Neural cell (in vitro differentiated cells): ENCODE results near the gene IL10RB. TPM values are rescaled to one million over a fixed set of nuclear protein-coding genes. Genes with fewer than 3 reads are reported as not detected.

Source experiments
- H2AFZ ChIP-seq: fragments of 200-600, 300-800 bp; sonication (generic), shearing (Covaris generic); 2 replicates; pipeline ENCODE4 v1.6.0; 2014; ENCODE audit warnings: low read depth, mild to moderate bottlenecking, antibody characterized with exemption, low read length, moderate library complexity
- H3F3A ChIP-seq: fragments of 200-600 bp; shearing (Covaris generic); 2 replicates; pipeline ENCODE4 v1.6.1; 2016; ENCODE audit warnings: mild to moderate bottlenecking, moderate library complexity, mixed read lengths, antibody characterized with exemption, low read length; ENCODE audit not compliant: insufficient read depth, poor library complexity, severe bottlenecking
- H3K27ac ChIP-seq: fragments of 200-600, 300-800 bp; sonication (generic), shearing (Covaris generic); 2 replicates; pipeline ENCODE4 v1.5.1; 2014; ENCODE audit warnings: mild to moderate bottlenecking, low read length, moderate library complexity
- H3K27me3 ChIP-seq: fragments of 300-800, 200-600 bp; sonication (generic), shearing (Covaris generic); 2 replicates; pipeline ENCODE4 v1.6.0; 2014; ENCODE audit warnings: mild to moderate bottlenecking, low read depth, low read length, moderate library complexity; ENCODE audit not compliant: insufficient read depth
- H3K36me3 ChIP-seq: fragments of 300-800, 200-600 bp; sonication (generic), shearing (Covaris generic); 2 replicates; pipeline ENCODE4 v1.5.1; 2014; ENCODE audit warnings: mild to moderate bottlenecking, antibody characterized with exemption, low read length, moderate library complexity; ENCODE audit not compliant: insufficient read depth
- H3K4me2 ChIP-seq: fragments of 300-800, 200-600 bp; sonication (generic), shearing (Covaris generic); 2 replicates; pipeline ENCODE4 v1.6.0; 2014; ENCODE audit warnings: mild to moderate bottlenecking, low read length
- H3K4me3 ChIP-seq: fragments of 300-800, 200-600 bp; sonication (generic), shearing (Covaris generic); 2 replicates; pipeline ENCODE4 v1.5.1; 2014; ENCODE audit warnings: mild to moderate bottlenecking, low read length, moderate library complexity
- H3K79me2 ChIP-seq: fragments of 200-600 bp; shearing (Covaris generic); replicated peaks from 2 replicates; pipeline ENCODE4 v1.6.0; 2014; ENCODE audit warnings: mild to moderate bottlenecking, low read length, moderate library complexity; ENCODE audit not compliant: insufficient read depth
- H3K9ac ChIP-seq: fragments of 300-800, 200-600 bp; sonication (generic), shearing (Covaris generic); 2 replicates; pipeline ENCODE4 v1.6.1; 2016; ENCODE audit warnings: mild to moderate bottlenecking, low read length, mixed read lengths
- H3K9me2 ChIP-seq: fragments of 200-600 bp; shearing (Covaris generic); 2 replicates; pipeline ENCODE4 v1.6.1; 2016; ENCODE audit warnings: mild to moderate bottlenecking, low read length, mixed read lengths; ENCODE audit not compliant: insufficient read depth
- H3K9me3 ChIP-seq: fragments of 200-600, 300-800 bp; sonication (generic), shearing (Covaris generic); 2 replicates; pipeline ENCODE4 v1.6.1; 2016; ENCODE audit warnings: mild to moderate bottlenecking, mixed run types, low read length, moderate library complexity, mixed read lengths
- H4K20me1 ChIP-seq: fragments of 200-600 bp; shearing (Covaris generic); 2 replicates; pipeline ENCODE4 v1.6.1; 2016; ENCODE audit warnings: mild to moderate bottlenecking, mixed run types; ENCODE audit not compliant: insufficient read depth
- EP300 ChIP-seq: fragments of 450-650 bp; conservative IDR thresholded peaks from 2 replicates; pipeline ENCODE4 v1.6.1; 2014; ENCODE audit warnings: antibody characterized with exemption, mild to moderate bottlenecking, moderate library complexity; ENCODE audit not compliant: poor library complexity, severe bottlenecking
- EZH2 ChIP-seq: fragments of 200-600, 300-800 bp; shearing (Covaris generic), sonication (generic); IDR thresholded peaks from 2 replicates; pipeline ENCODE4 v1.6.1; 2014; ENCODE audit warnings: antibody characterized with exemption, low read length, borderline replicate concordance, mild to moderate bottlenecking; ENCODE audit not compliant: insufficient read depth, poor library complexity, severe bottlenecking
- MXI1 ChIP-seq: fragments of 450-650 bp; conservative IDR thresholded peaks from 2 replicates; pipeline ENCODE4 v1.6.1; 2014; ENCODE audit warnings: antibody characterized with exemption, mild to moderate bottlenecking; ENCODE audit not compliant: poor library complexity, severe bottlenecking
- POLR2AphosphoS5 ChIP-seq: IDR thresholded peaks from 2 replicates; pipeline ENCODE4 v1.6.1; 2012
- RAD21 ChIP-seq: fragments of 450-650 bp; conservative IDR thresholded peaks from 2 replicates; pipeline ENCODE4 v1.6.1; 2014; ENCODE audit warnings: antibody characterized with exemption, mild to moderate bottlenecking, moderate library complexity
- SMC3 ChIP-seq: fragments of 450-650 bp; conservative IDR thresholded peaks from 2 replicates; pipeline ENCODE4 v1.6.1; 2014; ENCODE audit warnings: antibody characterized with exemption, mild to moderate bottlenecking, moderate library complexity; ENCODE audit not compliant: poor library complexity
- TAF1 ChIP-seq: IDR thresholded peaks from 2 replicates; pipeline ENCODE4 v1.6.1; 2012; ENCODE audit warnings: low read depth
- polyA plus RNA-seq: library from polyadenylated mRNA; depleted of rRNA; stranded (reverse); fragments of >200 nt; gene quantifications from 2 replicates; pipeline ENCODE4 v1.2.3, GENCODE V29; 2014
- TF ChIP-seq, protein P1 (sequence below): fragments of 450-650 bp; IDR thresholded peaks from 2 replicates; pipeline ENCODE4 v1.5.1; 2014; ENCODE audit warnings: antibody characterized with exemption, mild to moderate bottlenecking, moderate library complexity; ENCODE audit not compliant: poor library complexity, severe bottlenecking
- TF ChIP-seq, protein P2 (sequence below): IDR thresholded peaks from 2 replicates; pipeline ENCODE4 v1.6.1; 2012; ENCODE audit warnings: borderline replicate concordance

The IL10RB gene
- polyA plus RNA-seq, 1 donor from 2014 or later, result 6.0 TPM

GRCh38 chr21:33308586-33309490 is 42.7 kb downstream of the IL10RB start:
- H3K27me3 ChIP-seq, result no peaks in the 10 kb centered on the region
- H3K4me2 ChIP-seq, result no peak overlapping the region
- no peaks in the 10 kb centered on the region for H3K9me2 ChIP-seq
- H3K27ac ChIP-seq, result no peak overlapping the region
- no peaks in the 10 kb centered on the region for H3F3A ChIP-seq
- H3K9me3 ChIP-seq, result no peaks in the 10 kb centered on the region
- no peak overlapping the region for H3K4me3 ChIP-seq
- no peaks in the 10 kb centered on the region for H3K36me3 ChIP-seq
- H2AFZ ChIP-seq, result no peak overlapping the region
- H3K79me2 ChIP-seq, result no peaks in the 10 kb centered on the region
- no peaks in the 10 kb centered on the region for H4K20me1 ChIP-seq
- TF ChIP-seq SMC3 (no peak), MXI1 (no peak), POLR2AphosphoS5 (no peak), EP300 (no peak), EZH2 (no peak), TAF1 (no peak), RAD21 (no peak)
- TF ChIP-seq, protein P1, sequence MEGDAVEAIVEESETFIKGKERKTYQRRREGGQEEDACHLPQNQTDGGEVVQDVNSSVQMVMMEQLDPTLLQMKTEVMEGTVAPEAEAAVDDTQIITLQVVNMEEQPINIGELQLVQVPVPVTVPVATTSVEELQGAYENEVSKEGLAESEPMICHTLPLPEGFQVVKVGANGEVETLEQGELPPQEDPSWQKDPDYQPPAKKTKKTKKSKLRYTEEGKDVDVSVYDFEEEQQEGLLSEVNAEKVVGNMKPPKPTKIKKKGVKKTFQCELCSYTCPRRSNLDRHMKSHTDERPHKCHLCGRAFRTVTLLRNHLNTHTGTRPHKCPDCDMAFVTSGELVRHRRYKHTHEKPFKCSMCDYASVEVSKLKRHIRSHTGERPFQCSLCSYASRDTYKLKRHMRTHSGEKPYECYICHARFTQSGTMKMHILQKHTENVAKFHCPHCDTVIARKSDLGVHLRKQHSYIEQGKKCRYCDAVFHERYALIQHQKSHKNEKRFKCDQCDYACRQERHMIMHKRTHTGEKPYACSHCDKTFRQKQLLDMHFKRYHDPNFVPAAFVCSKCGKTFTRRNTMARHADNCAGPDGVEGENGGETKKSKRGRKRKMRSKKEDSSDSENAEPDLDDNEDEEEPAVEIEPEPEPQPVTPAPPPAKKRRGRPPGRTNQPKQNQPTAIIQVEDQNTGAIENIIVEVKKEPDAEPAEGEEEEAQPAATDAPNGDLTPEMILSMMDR, result no peak
- TF ChIP-seq, protein P2, sequence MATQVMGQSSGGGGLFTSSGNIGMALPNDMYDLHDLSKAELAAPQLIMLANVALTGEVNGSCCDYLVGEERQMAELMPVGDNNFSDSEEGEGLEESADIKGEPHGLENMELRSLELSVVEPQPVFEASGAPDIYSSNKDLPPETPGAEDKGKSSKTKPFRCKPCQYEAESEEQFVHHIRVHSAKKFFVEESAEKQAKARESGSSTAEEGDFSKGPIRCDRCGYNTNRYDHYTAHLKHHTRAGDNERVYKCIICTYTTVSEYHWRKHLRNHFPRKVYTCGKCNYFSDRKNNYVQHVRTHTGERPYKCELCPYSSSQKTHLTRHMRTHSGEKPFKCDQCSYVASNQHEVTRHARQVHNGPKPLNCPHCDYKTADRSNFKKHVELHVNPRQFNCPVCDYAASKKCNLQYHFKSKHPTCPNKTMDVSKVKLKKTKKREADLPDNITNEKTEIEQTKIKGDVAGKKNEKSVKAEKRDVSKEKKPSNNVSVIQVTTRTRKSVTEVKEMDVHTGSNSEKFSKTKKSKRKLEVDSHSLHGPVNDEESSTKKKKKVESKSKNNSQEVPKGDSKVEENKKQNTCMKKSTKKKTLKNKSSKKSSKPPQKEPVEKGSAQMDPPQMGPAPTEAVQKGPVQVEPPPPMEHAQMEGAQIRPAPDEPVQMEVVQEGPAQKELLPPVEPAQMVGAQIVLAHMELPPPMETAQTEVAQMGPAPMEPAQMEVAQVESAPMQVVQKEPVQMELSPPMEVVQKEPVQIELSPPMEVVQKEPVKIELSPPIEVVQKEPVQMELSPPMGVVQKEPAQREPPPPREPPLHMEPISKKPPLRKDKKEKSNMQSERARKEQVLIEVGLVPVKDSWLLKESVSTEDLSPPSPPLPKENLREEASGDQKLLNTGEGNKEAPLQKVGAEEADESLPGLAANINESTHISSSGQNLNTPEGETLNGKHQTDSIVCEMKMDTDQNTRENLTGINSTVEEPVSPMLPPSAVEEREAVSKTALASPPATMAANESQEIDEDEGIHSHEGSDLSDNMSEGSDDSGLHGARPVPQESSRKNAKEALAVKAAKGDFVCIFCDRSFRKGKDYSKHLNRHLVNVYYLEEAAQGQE, result no peak
- H3K9ac ChIP-seq, result no peak overlapping the region

DNA sequence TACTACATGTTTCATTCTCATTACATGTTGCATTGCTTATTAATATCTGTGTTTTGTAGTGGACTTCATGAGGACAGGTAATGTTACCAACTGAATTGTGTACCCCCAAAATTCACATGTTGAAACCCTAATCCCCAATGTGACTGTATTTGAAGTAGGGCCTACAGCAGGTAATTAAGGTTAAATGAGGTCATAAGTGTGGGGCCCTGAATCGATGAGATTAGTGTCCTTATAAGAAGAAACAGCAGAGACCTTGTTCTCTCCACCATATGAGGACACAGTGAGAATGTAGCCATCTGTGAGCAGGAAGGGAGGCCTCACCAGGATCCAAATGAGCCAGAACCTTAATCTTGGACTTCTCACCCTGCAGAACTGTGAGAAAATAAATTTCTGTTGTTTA is 43.6 kb downstream of the IL10RB start:
- Histone ChIP-seq H2AFZ (no peak overlapping the region), H3K9ac (no peak overlapping the region), H3K36me3 (no peaks in the 10 kb centered on the region), H3K9me3 (no peaks in the 10 kb centered on the region), H3K27ac (no peak overlapping the region), H3K79me2 (no peaks in the 10 kb centered on the region), H3K4me3 (no peak overlapping the region), H3K27me3 (no peaks in the 10 kb centered on the region), H3K4me2 (no peak overlapping the region), H3K9me2 (no peaks in the 10 kb centered on the region), H3F3A (no peaks in the 10 kb centered on the region), H4K20me1 (no peaks in the 10 kb centered on the region)
- TF ChIP-seq EP300, result no peak
- TF ChIP-seq EZH2, result no peak
- TF ChIP-seq TAF1, result no peak
